GM23338 (cell line): ENCODE results near the gene MDN1. TPM values are rescaled to one million over a fixed set of nuclear protein-coding genes. Genes with fewer than 3 reads are reported as not detected.

Source experiments
- ATAC-seq: fragments of 200-7000 bp; cut with Tn5 transposase; 3 replicates; pipeline ENCODE4 v1.9.1; 2020
- DNase-seq: peaks from one replicate; pipeline ENCODE4 v3.0.0-alpha.2; 2015; ENCODE audit warnings: low spot score
- H2AFZ ChIP-seq: fragments of 200-600 bp; sonication (generic); 2 replicates; pipeline ENCODE4 v1.8.0; 2016; ENCODE audit warnings: antibody characterized with exemption, mild to moderate bottlenecking, moderate library complexity
- H3F3A ChIP-seq: fragments of 200-600 bp; sonication (generic); replicated peaks from 2 replicates; pipeline ENCODE4 v1.8.0; 2017; ENCODE audit warnings: antibody characterized with exemption, mixed run types, low read depth
- H3K27ac ChIP-seq: fragments of 200-600 bp; sonication (generic); 2 replicates; pipeline ENCODE4 v1.6.1; 2016; ENCODE audit warnings: low read depth
- H3K27me3 ChIP-seq: fragments of 200-600 bp; sonication (generic); 2 replicates; pipeline ENCODE4 v1.8.0; 2016; ENCODE audit warnings: mild to moderate bottlenecking, mixed run types, moderate library complexity; ENCODE audit not compliant: insufficient read depth
- H3K36me3 ChIP-seq: fragments of 200-600 bp; sonication (generic); 2 replicates; pipeline ENCODE4 v1.8.0; 2016; ENCODE audit warnings: mild to moderate bottlenecking; ENCODE audit not compliant: insufficient read depth
- H3K4me1 ChIP-seq: fragments of 200-600 bp; sonication (generic); 2 replicates; pipeline ENCODE4 v1.8.0; 2016; ENCODE audit warnings: mild to moderate bottlenecking, moderate library complexity; ENCODE audit not compliant: insufficient read depth
- H3K4me2 ChIP-seq: fragments of 200-600 bp; sonication (generic); 2 replicates; pipeline ENCODE4 v1.7.1; 2017; ENCODE audit warnings: mixed run types
- H3K4me3 ChIP-seq: fragments of 200-600 bp; sonication (generic); 2 replicates; pipeline ENCODE4 v1.6.1; 2016; ENCODE audit warnings: mixed run types
- H3K79me2 ChIP-seq: fragments of 200-600 bp; sonication (generic); replicated peaks from 2 replicates; pipeline ENCODE4 v1.8.0; 2017; ENCODE audit warnings: mild to moderate bottlenecking; ENCODE audit not compliant: insufficient read depth
- H3K9me2 ChIP-seq: fragments of 200-600 bp; sonication (generic); 2 replicates; pipeline ENCODE4 v1.8.0; 2017; ENCODE audit not compliant: insufficient read depth
- H4K20me1 ChIP-seq: fragments of 200-600 bp; sonication (generic); replicated peaks from 2 replicates; pipeline ENCODE4 v1.8.0; 2017; ENCODE audit warnings: mild to moderate bottlenecking; ENCODE audit not compliant: insufficient read depth
- H3K27ac Mint-ChIP-seq: 2 replicates; pipeline ENCODE4 v1.8.0; 2020; ENCODE audit warnings: inconsistent platforms, mild to moderate bottlenecking, moderate library complexity, mixed read lengths
- H3K27me3 Mint-ChIP-seq: 3 replicates; pipeline ENCODE4 v1.8.0; 2022; ENCODE audit warnings: low read depth, mild to moderate bottlenecking, moderate library complexity, mixed read lengths, inconsistent platforms; ENCODE audit not compliant: insufficient read depth, poor library complexity
- H3K36me3 Mint-ChIP-seq: 3 replicates; pipeline ENCODE4 v1.8.0; 2021; ENCODE audit warnings: low read depth, mild to moderate bottlenecking, inconsistent platforms, moderate library complexity, mixed read lengths
- H3K4me1 Mint-ChIP-seq: 3 replicates; pipeline ENCODE4 v1.8.0; 2020; ENCODE audit warnings: mild to moderate bottlenecking, inconsistent platforms, mixed read lengths
- H3K4me3 Mint-ChIP-seq: 3 replicates; pipeline ENCODE4 v1.8.0; 2021; ENCODE audit warnings: moderate library complexity, mild to moderate bottlenecking, inconsistent platforms, mixed read lengths
- H3K9me3 Mint-ChIP-seq: 3 replicates; pipeline ENCODE4 v1.8.0; 2020; ENCODE audit warnings: moderate library complexity, mild to moderate bottlenecking, inconsistent platforms, mixed read lengths
- EZH2phosphoT487 ChIP-seq: fragments of 200-600 bp; sonication (generic); IDR thresholded peaks from one replicate; pipeline ENCODE4 v1.8.1; 2018; ENCODE audit warnings: antibody characterized with exemption; ENCODE audit not compliant: unreplicated experiment
- NANOG ChIP-seq: IDR thresholded peaks from 2 replicates; pipeline ENCODE4 v1.6.1; 2016; ENCODE audit warnings: antibody characterized with exemption, borderline replicate concordance
- STAT1 ChIP-seq: IDR thresholded peaks from one replicate; pipeline ENCODE4 v1.6.1; 2016; ENCODE audit warnings: antibody characterized with exemption; ENCODE audit not compliant: unreplicated experiment
- ZNF114 ChIP-seq: fragments of 250-450 bp; sonication (Bioruptor Pico); IDR thresholded peaks from 2 replicates; pipeline ENCODE4 v1.5.0; 2020; ENCODE audit warnings: mild to moderate bottlenecking, moderate library complexity
- ZNF331 ChIP-seq: fragments of 250-450 bp; sonication (Bioruptor Pico); IDR thresholded peaks from 2 replicates; pipeline ENCODE4 v1.5.0; 2020; ENCODE audit warnings: low read depth, mild to moderate bottlenecking, moderate library complexity
- polyA plus RNA-seq: library from polyadenylated mRNA; unstranded; fragments of >200 nt; fragmentation: Nextera tagmentation; extraction: Ambion mirVana; gene quantifications from 2 replicates; pipeline ENCODE4 v1.2.1, GENCODE V29; 2016
- total RNA-seq: library from RNA; depleted of rRNA; stranded (reverse); fragments of >200 nt; shearing (Covaris generic); gene quantifications from 2 replicates; pipeline ENCODE4 v1.2.3, GENCODE V29; 2014
- TF ChIP-seq, protein P1 (sequence below): IDR thresholded peaks from one replicate; pipeline ENCODE4 v1.6.1; 2018; ENCODE audit warnings: antibody characterized with exemption; ENCODE audit not compliant: unreplicated experiment
- TF ChIP-seq, protein P2 (sequence below): IDR thresholded peaks from 2 replicates; pipeline ENCODE4 v1.6.1; 2016; ENCODE audit warnings: antibody characterized with exemption

The MDN1 gene
- total and polyA plus RNA-seq, 2 experiments from 2014 or later, result 165 to 217 TPM

- Mint-ChIP-seq H3K27ac (no peak overlapping the region), H3K4me3 (no peak overlapping the region), H3K27me3 (peaks cover 8% of the 10 kb centered on the region), H3K36me3 (peaks cover 91% of the 10 kb centered on the region), H3K9me3 (no peaks in the 10 kb centered on the region), H3K4me1 (no peaks in the 10 kb centered on the region)
- ATAC-seq, result no peak
- Histone ChIP-seq H3K4me2 (no peak overlapping the region), H3K27me3 (no peaks in the 10 kb centered on the region), H3K27ac (no peak overlapping the region), H3K79me2 (peaks cover 8% of the 10 kb centered on the region; the same call in 1 of the 2 replicates), H4K20me1 (no peaks in the 10 kb centered on the region; the same call in 1 of the 2 replicates), H3K9me2 (no peaks in the 10 kb centered on the region), H3F3A (peaks cover 13% of the 10 kb centered on the region; the same call in 1 of the 2 replicates), H3K36me3 (peaks cover 91% of the 10 kb centered on the region), H2AFZ (no peak overlapping the region), H3K4me1 (no peaks in the 10 kb centered on the region), H3K4me3 (no peak overlapping the region)
- TF ChIP-seq EZH2phosphoT487 (no peak), NANOG (no peak), ZNF114 (no peak), STAT1 (no peak), ZNF331 (CRISPR knock-in tag) (no peak)
- TF ChIP-seq, protein P1, sequence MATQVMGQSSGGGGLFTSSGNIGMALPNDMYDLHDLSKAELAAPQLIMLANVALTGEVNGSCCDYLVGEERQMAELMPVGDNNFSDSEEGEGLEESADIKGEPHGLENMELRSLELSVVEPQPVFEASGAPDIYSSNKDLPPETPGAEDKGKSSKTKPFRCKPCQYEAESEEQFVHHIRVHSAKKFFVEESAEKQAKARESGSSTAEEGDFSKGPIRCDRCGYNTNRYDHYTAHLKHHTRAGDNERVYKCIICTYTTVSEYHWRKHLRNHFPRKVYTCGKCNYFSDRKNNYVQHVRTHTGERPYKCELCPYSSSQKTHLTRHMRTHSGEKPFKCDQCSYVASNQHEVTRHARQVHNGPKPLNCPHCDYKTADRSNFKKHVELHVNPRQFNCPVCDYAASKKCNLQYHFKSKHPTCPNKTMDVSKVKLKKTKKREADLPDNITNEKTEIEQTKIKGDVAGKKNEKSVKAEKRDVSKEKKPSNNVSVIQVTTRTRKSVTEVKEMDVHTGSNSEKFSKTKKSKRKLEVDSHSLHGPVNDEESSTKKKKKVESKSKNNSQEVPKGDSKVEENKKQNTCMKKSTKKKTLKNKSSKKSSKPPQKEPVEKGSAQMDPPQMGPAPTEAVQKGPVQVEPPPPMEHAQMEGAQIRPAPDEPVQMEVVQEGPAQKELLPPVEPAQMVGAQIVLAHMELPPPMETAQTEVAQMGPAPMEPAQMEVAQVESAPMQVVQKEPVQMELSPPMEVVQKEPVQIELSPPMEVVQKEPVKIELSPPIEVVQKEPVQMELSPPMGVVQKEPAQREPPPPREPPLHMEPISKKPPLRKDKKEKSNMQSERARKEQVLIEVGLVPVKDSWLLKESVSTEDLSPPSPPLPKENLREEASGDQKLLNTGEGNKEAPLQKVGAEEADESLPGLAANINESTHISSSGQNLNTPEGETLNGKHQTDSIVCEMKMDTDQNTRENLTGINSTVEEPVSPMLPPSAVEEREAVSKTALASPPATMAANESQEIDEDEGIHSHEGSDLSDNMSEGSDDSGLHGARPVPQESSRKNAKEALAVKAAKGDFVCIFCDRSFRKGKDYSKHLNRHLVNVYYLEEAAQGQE, result no peak
- no peak for DNase-seq
These were observed 158.0 kb downstream of the MDN1 start for GRCh38 chr6:89661559-89661958.

GRCh38 chr6:89660981-89661380 lies 158.6 kb downstream of the MDN1 start:
- no peak for ATAC-seq
- Histone ChIP-seq H3K4me2 (no peak overlapping the region), H3K4me3 (no peak overlapping the region), H3K4me1 (no peaks in the 10 kb centered on the region), H3K79me2 (peaks cover 6% of the 10 kb centered on the region; the same call in 1 of the 2 replicates), H3K27me3 (no peaks in the 10 kb centered on the region), H2AFZ (no peak overlapping the region), H3F3A (peaks cover 13% of the 10 kb centered on the region; the same call in 1 of the 2 replicates), H3K27ac (no peak overlapping the region), H3K36me3 (peaks cover 91% of the 10 kb centered on the region), H3K9me2 (no peaks in the 10 kb centered on the region), H4K20me1 (peaks cover 3% of the 10 kb centered on the region; the same call in 1 of the 2 replicates)
- H3K27ac Mint-ChIP-seq, result peak overlapping the region; percentile 83
- H3K27me3 Mint-ChIP-seq, result peaks cover 6% of the 10 kb centered on the region
- H3K9me3 Mint-ChIP-seq, result no peaks in the 10 kb centered on the region
- peaks cover 91% of the 10 kb centered on the region for H3K36me3 Mint-ChIP-seq
- H3K4me3 Mint-ChIP-seq, result no peak overlapping the region
- H3K4me1 Mint-ChIP-seq, result no peaks in the 10 kb centered on the region
- TF ChIP-seq, protein P2, sequence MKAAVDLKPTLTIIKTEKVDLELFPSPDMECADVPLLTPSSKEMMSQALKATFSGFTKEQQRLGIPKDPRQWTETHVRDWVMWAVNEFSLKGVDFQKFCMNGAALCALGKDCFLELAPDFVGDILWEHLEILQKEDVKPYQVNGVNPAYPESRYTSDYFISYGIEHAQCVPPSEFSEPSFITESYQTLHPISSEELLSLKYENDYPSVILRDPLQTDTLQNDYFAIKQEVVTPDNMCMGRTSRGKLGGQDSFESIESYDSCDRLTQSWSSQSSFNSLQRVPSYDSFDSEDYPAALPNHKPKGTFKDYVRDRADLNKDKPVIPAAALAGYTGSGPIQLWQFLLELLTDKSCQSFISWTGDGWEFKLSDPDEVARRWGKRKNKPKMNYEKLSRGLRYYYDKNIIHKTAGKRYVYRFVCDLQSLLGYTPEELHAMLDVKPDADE, result no peak
- no peak for DNase-seq
